Gastroesophageal sphincter (tissue), 3 donors: ENCODE measurements around the gene ABCC11.

ENCODE experiments used
- EP300 ChIP-seq: sonication (generic); formaldehyde crosslinking; IDR thresholded peaks from one replicate; pipeline ENCODE4 v1.6.1; 2017; ENCODE audit warnings: antibody characterized with exemption, mild to moderate bottlenecking
- POLR2A ChIP-seq, 2 donors: fragments of 450-650 bp; IDR thresholded peaks; one replicate each; pipeline ENCODE4 v1.6.1; 2017; ENCODE audit warnings: antibody characterized with exemption in 2 of 2, mild to moderate bottlenecking in 2 of 2, moderate library complexity in 1 of 2
- TF ChIP-seq, protein P1 (sequence below), 4 experiments: fragments of 200-600 bp in 2 of 4; fragments of 450-650 bp in 2 of 4; sonication (generic) in 1 of 4; IDR thresholded peaks; one replicate each; pipeline ENCODE4 v1.5.1; 2017 to 2019; ENCODE audit warnings: antibody characterized with exemption in 4 of 4, mild to moderate bottlenecking in 2 of 4, moderate library complexity in 2 of 4

DNA sequence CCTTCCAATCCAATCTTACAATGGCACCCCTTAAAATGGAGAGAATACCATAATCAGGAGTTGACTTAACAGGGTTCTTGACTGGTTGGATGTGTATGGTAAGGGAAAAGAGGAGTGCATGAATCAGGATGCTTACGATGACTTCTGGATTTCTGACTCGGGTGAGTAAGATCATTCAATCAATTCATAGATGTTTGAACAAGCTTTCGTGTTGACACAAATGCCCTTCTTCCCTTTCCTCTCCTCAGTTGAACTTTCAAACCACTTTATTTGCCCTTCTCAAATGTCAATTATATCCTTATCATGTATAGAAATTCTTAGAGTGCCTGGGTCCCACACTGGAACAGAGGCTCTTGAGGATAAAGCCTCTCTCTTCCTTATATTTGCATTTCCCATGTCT is 117.4 kb downstream of the ABCC11 start:
- TF ChIP-seq, protein P1, sequence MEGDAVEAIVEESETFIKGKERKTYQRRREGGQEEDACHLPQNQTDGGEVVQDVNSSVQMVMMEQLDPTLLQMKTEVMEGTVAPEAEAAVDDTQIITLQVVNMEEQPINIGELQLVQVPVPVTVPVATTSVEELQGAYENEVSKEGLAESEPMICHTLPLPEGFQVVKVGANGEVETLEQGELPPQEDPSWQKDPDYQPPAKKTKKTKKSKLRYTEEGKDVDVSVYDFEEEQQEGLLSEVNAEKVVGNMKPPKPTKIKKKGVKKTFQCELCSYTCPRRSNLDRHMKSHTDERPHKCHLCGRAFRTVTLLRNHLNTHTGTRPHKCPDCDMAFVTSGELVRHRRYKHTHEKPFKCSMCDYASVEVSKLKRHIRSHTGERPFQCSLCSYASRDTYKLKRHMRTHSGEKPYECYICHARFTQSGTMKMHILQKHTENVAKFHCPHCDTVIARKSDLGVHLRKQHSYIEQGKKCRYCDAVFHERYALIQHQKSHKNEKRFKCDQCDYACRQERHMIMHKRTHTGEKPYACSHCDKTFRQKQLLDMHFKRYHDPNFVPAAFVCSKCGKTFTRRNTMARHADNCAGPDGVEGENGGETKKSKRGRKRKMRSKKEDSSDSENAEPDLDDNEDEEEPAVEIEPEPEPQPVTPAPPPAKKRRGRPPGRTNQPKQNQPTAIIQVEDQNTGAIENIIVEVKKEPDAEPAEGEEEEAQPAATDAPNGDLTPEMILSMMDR (IDR thresholded peaks at IDR 0.05) = no peak
- TF ChIP-seq EP300 (no peak), POLR2A (IDR thresholded peaks at IDR 0.05) (no peak)
